Measurements from ENCODE around the gene RGP1. TPM values are rescaled to one million over a fixed set of nuclear protein-coding genes. Genes with fewer than 3 reads are reported as not detected.
A peak's percentile ranks its signal among the peaks of the same experiment; 100 is the strongest.

RGP1 gene
- polyA plus RNA-seq, 1 donor (not counting 4 experiments of a cell fraction or from before 2014, with no cell fraction given) = 18.3 TPM

GRCh38 chr9:35728041-35728971 is 20.8 kb upstream of the RGP1 start:
- TF ChIP-seq CTCF (optimal IDR thresholded peaks at IDR 0.05 in 1 of 3, IDR thresholded peaks at IDR 0.05 in 1 of 3, conservative IDR thresholded peaks at IDR 0.05 in 1 of 3; ENCODE audit: extremely low read depth in 1 of 3, insufficient read depth in 2 of 3, low read length in 3 of 3) = no peak
- TF ChIP-seq EZH2 (IDR thresholded peaks at IDR 0.05; ENCODE audit: low read length) = no peak
- Histone ChIP-seq H2AFZ (ENCODE audit: control insufficient read depth, low read length) (no peak overlapping the region), H3K36me3 (ENCODE audit: control insufficient read depth in 2 of 2, extremely low read depth in 1 of 2, insufficient read depth in 2 of 2, low read length in 2 of 2) (peaks cover 19 to 26% of the 10 kb centered on the region in 2 experiments), H3K79me2 (ENCODE audit: control insufficient read depth, insufficient read depth, low read length) (peaks cover 63% of the 10 kb centered on the region), H3K4me3 (ENCODE audit: control insufficient read depth in 2 of 3, extremely low read depth in 1 of 3, insufficient read depth in 2 of 3, low read depth in 1 of 3, low read length in 3 of 3) (peak overlapping the region in 2 of 3 experiments; percentile 27 to 30), H3K4me1 (ENCODE audit: control insufficient read depth, extremely low read depth, insufficient read depth, low read length) (peaks cover 36% of the 10 kb centered on the region), H3K27me3 (ENCODE audit: control insufficient read depth, extremely low read depth, insufficient read depth, low read length) (no peaks in the 10 kb centered on the region), H3K27ac (ENCODE audit: control insufficient read depth, insufficient read depth, low read length) (peak overlapping the region; percentile 13), H4K20me1 (ENCODE audit: control insufficient read depth, extremely low read depth, insufficient read depth, low read length) (peaks cover 26% of the 10 kb centered on the region), H3K9me1 (ENCODE audit: control insufficient read depth, extremely low read depth, insufficient read depth, low read length) (peaks cover 7% of the 10 kb centered on the region), H3K9ac (ENCODE audit: control insufficient read depth, extremely low read depth, insufficient read depth, low read length) (no peak overlapping the region), H3K4me2 (ENCODE audit: control insufficient read depth, extremely low read depth, insufficient read depth, low read depth, low read length) (peak overlapping the region; percentile 95), H3K9me3 (ENCODE audit: control insufficient read depth, low read depth, low read length) (no peaks in the 10 kb centered on the region)
- dilution Hi-C loops (cut with MboI; ENCODE audit: extremely low pct_ligation_motif_present, low sequenced_read_pairs) = no loop called here
- DNase-seq (ENCODE audit: low read depth, low spot score) (no peak), FAIRE-seq (no peak)

- H3K4me1 ChIP-seq (ENCODE audit: control insufficient read depth, extremely low read depth, insufficient read depth, low read length) = peaks cover 44% of the 10 kb centered on the region
- no peak for TF ChIP-seq EZH2 (IDR thresholded peaks at IDR 0.05; ENCODE audit: low read length)
- no peak for TF ChIP-seq CTCF (optimal IDR thresholded peaks at IDR 0.05 in 1 of 3, IDR thresholded peaks at IDR 0.05 in 1 of 3, conservative IDR thresholded peaks at IDR 0.05 in 1 of 3; ENCODE audit: extremely low read depth in 1 of 3, insufficient read depth in 2 of 3, low read length in 3 of 3)
- DNase-seq (ENCODE audit: low read depth, low spot score) = no peak
- no peaks in the 10 kb centered on the region for H3K9me3 ChIP-seq (ENCODE audit: control insufficient read depth, low read depth, low read length)
- H3K27me3 ChIP-seq (ENCODE audit: control insufficient read depth, extremely low read depth, insufficient read depth, low read length) = no peaks in the 10 kb centered on the region
- peak overlapping the region in 2 of 3 experiments; percentile 38 to 95 for H3K4me3 ChIP-seq (ENCODE audit: control insufficient read depth in 2 of 3, extremely low read depth in 1 of 3, insufficient read depth in 2 of 3, low read depth in 1 of 3, low read length in 3 of 3)
- peaks cover 12 to 20% of the 10 kb centered on the region in 2 experiments for H3K36me3 ChIP-seq (ENCODE audit: control insufficient read depth in 2 of 2, extremely low read depth in 1 of 2, insufficient read depth in 2 of 2, low read length in 2 of 2)
- H2AFZ ChIP-seq (ENCODE audit: control insufficient read depth, low read length) = no peak overlapping the region
- peaks cover 26% of the 10 kb centered on the region for H4K20me1 ChIP-seq (ENCODE audit: control insufficient read depth, extremely low read depth, insufficient read depth, low read length)
- H3K27ac ChIP-seq (ENCODE audit: control insufficient read depth, insufficient read depth, low read length) = no peak overlapping the region
- H3K9me1 ChIP-seq (ENCODE audit: control insufficient read depth, extremely low read depth, insufficient read depth, low read length) = peaks cover 7% of the 10 kb centered on the region
- dilution Hi-C loops (cut with MboI; ENCODE audit: extremely low pct_ligation_motif_present, low sequenced_read_pairs) = no loop called here
- peak overlapping the region; percentile 95 for H3K4me2 ChIP-seq (ENCODE audit: control insufficient read depth, extremely low read depth, insufficient read depth, low read depth, low read length)
- FAIRE-seq = no peak
- peaks cover 63% of the 10 kb centered on the region for H3K79me2 ChIP-seq (ENCODE audit: control insufficient read depth, insufficient read depth, low read length)
- peak overlapping the region; percentile 22 for H3K9ac ChIP-seq (ENCODE audit: control insufficient read depth, extremely low read depth, insufficient read depth, low read length)
These were observed 20.0 kb upstream of the RGP1 start for GRCh38 chr9:35729101-35729500.

Measured in keratinocyte (primary cell).